NT2/D1 (cell line): Measurements from ENCODE around the gene RIN1.

Source experiments
- SUZ12 ChIP-seq: IDR thresholded peaks from 2 replicates; pipeline ENCODE4 v1.6.1; 2011; ENCODE audit not compliant: insufficient read length, insufficient read depth; ENCODE audit errors: extremely low read depth
- ZNF274 ChIP-seq: IDR thresholded peaks from 2 replicates; pipeline ENCODE4 v1.6.1; 2011; ENCODE audit warnings: mild to moderate bottlenecking, low read depth, low read length

DNA sequence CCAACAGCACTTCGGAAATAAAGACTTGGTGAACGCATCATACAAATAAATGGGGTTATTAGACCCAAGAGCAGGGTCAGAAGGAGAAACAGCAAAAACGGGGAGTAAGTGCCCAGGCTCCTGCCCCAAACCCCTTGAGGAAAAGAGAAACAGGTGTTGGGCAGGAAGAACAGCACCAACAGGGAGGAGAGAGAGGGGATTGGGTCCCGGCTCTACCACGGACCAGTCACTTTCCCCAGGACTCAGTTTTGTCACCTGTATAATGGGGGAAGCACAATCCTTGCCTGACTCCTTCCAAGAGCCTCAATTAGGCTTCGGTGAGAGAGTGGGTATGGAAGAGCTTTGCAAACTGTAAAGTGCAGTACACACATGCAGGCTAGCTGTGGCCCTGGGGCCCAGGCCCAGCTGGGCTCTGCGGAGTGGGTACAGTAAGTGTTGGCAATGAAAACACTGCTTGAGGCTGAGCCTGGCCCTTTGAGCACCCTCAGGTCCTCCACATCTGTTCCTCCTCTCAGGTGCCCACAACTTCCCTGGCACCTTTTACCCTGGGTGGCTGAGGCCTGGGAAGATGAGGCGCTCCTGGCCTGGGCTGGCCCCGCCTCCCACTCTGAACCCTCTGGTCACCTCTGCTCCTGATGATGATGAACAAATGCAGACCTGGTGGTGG is 26.4 kb upstream of the RIN1 start:
- TF ChIP-seq ZNF274 (no peak), SUZ12 (no peak)
